A549 (cell line): ENCODE data around the gene CCDC83. TPM values are rescaled to one million over a fixed set of nuclear protein-coding genes. Genes with fewer than 3 reads are reported as not detected.
A peak's percentile ranks its signal among the peaks of the same experiment; 100 is the strongest.

Source experiments
- ATAC-seq, 2 experiments: fragments of 200-7000 bp in 1 of 2; fragments of >200 bp in 1 of 2; cut with Nextera tagmentation in 1 of 2; cut with Tn5 transposase in 1 of 2; 3 replicates each; pipeline versions ENCODE4 v1.8.0 to v1.9.1; 2018 to 2020; ENCODE audit warnings: mild to moderate bottlenecking in 1 of 2, moderate library complexity in 1 of 2
- CTCF ChIA-PET: fragments of 300-600 bp; sonication (Branson Sonifier 250); formaldehyde crosslinking; extraction: SDS; loops from one replicate; lab custom pipeline; 2021; ENCODE audit warnings: antibody characterized with exemption, inconsistent platforms; lab: Yijun Ruan, JAX
- POLR2A ChIA-PET: fragments of 350-600 bp; formaldehyde crosslinking; extraction: SDS; loops from one replicate; lab custom pipeline; 2021; ENCODE audit warnings: antibody characterized with exemption, inconsistent platforms; lab: Yijun Ruan, JAX
- DNase-seq, 2 experiments: peaks; one replicate each; pipeline versions ENCODE4 v3.0.0 to v3.0.0-alpha.2; 2011 to 2016; ENCODE audit warnings: low read depth in 1 of 2, low spot score in 1 of 2
- FAIRE-seq: peaks from 2 replicates; lab custom pipeline; 2011; peaks lifted over from hg19 to GRCh38; lab: Jason Lieb, UNC
- H3K27ac ChIP-seq, 2 experiments: fragments of >200 bp; sonication (Bioruptor Twin); formaldehyde crosslinking; 3 replicates each; pipeline ENCODE4 v1.5.1; 2016 to 2017
- H3K4me1 ChIP-seq: fragments of >200 bp; sonication (Bioruptor Twin); formaldehyde crosslinking; 3 replicates; pipeline ENCODE4 v1.6.1; 2016
- H3K4me2 ChIP-seq: fragments of >200 bp; sonication (Bioruptor Twin); formaldehyde crosslinking; 3 replicates; pipeline ENCODE4 v1.6.1; 2016
- H3K4me3 ChIP-seq: fragments of >200 bp; sonication (Bioruptor Twin); formaldehyde crosslinking; 3 replicates; pipeline ENCODE4 v1.5.1; 2016
- H3K9me3 ChIP-seq: fragments of >200 bp; sonication (Bioruptor Twin); formaldehyde crosslinking; 3 replicates; pipeline ENCODE4 v1.6.1; 2016
- CBX2 ChIP-seq: fragments of 200-600 bp; sonication (generic); IDR thresholded peaks from 2 replicates; pipeline ENCODE4 v1.6.1; 2016; ENCODE audit warnings: low read depth, mild to moderate bottlenecking, borderline replicate concordance
- CBX8 ChIP-seq: fragments of 200-600 bp; sonication (generic); IDR thresholded peaks from 2 replicates; pipeline ENCODE4 v1.6.1; 2016
- CEBPB ChIP-seq, 2 experiments: fragments of >200 bp in 1 of 2; sonication (Bioruptor Twin) in 1 of 2; formaldehyde crosslinking in 1 of 2; IDR thresholded peaks; 2 replicates each; pipeline ENCODE4 v1.6.1; 2012 to 2016
- ESRRA ChIP-seq: fragments of 150-350 bp; IDR thresholded peaks from 2 replicates; pipeline ENCODE4 v1.6.1; 2014; ENCODE audit warnings: mild to moderate bottlenecking, low read length, borderline replicate concordance
- HDAC2 ChIP-seq: fragments of 200-600 bp; sonication (generic); IDR thresholded peaks from 2 replicates; pipeline ENCODE4 v1.6.1; 2016
- HEYL ChIP-seq: fragments of 250-450 bp; sonication (Bioruptor Pico); IDR thresholded peaks from 2 replicates; pipeline ENCODE4 v1.8.0; 2021; ENCODE audit warnings: mild to moderate bottlenecking, moderate library complexity
- HOXB13 ChIP-seq: fragments of 250-450 bp; sonication (Bioruptor Pico); IDR thresholded peaks from 2 replicates; pipeline ENCODE4 v1.5.0; 2020; ENCODE audit warnings: low read depth, mild to moderate bottlenecking, moderate library complexity
- HOXB5 ChIP-seq: fragments of 250-450 bp; sonication (Bioruptor Pico); IDR thresholded peaks from 2 replicates; pipeline ENCODE4 v1.5.0; 2020; ENCODE audit warnings: mild to moderate bottlenecking, moderate library complexity
- JUN ChIP-seq, 2 experiments: fragments of >200 bp; sonication (Bioruptor Twin); formaldehyde crosslinking; IDR thresholded peaks; 2 replicates in 1 of 2; 3 replicates in 1 of 2; pipeline ENCODE4 v1.6.1; 2016 to 2017
- MAFK ChIP-seq: fragments of 450-650 bp; IDR thresholded peaks from 2 replicates; pipeline ENCODE4 v1.6.1; 2014; ENCODE audit not compliant: partially characterized antibody
- MAZ ChIP-seq: fragments of 150-350 bp; IDR thresholded peaks from 2 replicates; pipeline ENCODE4 v1.6.1; 2014; ENCODE audit warnings: antibody characterized with exemption, low read depth, low read length, borderline replicate concordance
- POLR2AphosphoS2 ChIP-seq: conservative IDR thresholded peaks from 2 replicates; pipeline ENCODE4 v1.6.1; 2012; ENCODE audit warnings: low read length, improper control_type of control experiment, inconsistent platforms
- RAD21 ChIP-seq, 2 experiments: fragments of >200 bp in 1 of 2; sonication (Bioruptor Twin) in 1 of 2; formaldehyde crosslinking in 1 of 2; IDR thresholded peaks in 1 of 2; conservative IDR thresholded peaks in 1 of 2; 2 replicates in 1 of 2; 3 replicates in 1 of 2; pipeline ENCODE4 v1.6.1; 2012 to 2018; ENCODE audit warnings: inconsistent platforms in 1 of 2
- RNF2 ChIP-seq: fragments of 200-600 bp; sonication (generic); IDR thresholded peaks from 2 replicates; pipeline ENCODE4 v1.6.1; 2016; ENCODE audit warnings: low read depth, mild to moderate bottlenecking, antibody characterized with exemption, moderate library complexity, borderline replicate concordance
- TFCP2L1 ChIP-seq: fragments of 250-450 bp; sonication (Bioruptor Pico); IDR thresholded peaks from 2 replicates; pipeline ENCODE4 v1.5.0; 2021; ENCODE audit warnings: mild to moderate bottlenecking
- ZC3H11A ChIP-seq: fragments of 450-650 bp; IDR thresholded peaks from 2 replicates; pipeline ENCODE4 v1.6.1; 2014; ENCODE audit warnings: antibody characterized with exemption, mild to moderate bottlenecking
- WGBS: methylation state at CpG from one replicate; pipeline ENCODE4 v1.1.6; 2017; ENCODE audit errors: missing lambda C conversion rate; 5-methylcytosine and 5-hydroxymethylcytosine counted together
- polyA plus RNA-seq, 4 experiments: library from polyadenylated mRNA; depleted of rRNA in 3 of 4; stranded (reverse); fragments of >200 nt; fragmentation: RNase III in 1 of 4; extraction: RNeasy Plus Mini Kit Qiagen cat#74134 plus additional on column Dnase treatment in 1 of 4; gene quantifications; 2 replicates in 3 of 4; 3 replicates in 1 of 4; pipeline ENCODE4 v1.2.3, GENCODE V29; 2011 to 2017
- TF ChIP-seq, protein P1 (sequence below): fragments of >200 bp; sonication (Bioruptor Twin); formaldehyde crosslinking; IDR thresholded peaks from 3 replicates; pipeline ENCODE4 v1.5.1; 2016
- TF ChIP-seq, protein P2 (sequence below): fragments of >200 bp; sonication (Bioruptor Twin); formaldehyde crosslinking; IDR thresholded peaks from 2 replicates; pipeline ENCODE4 v1.6.1; 2016
- TF ChIP-seq, protein P3 (sequence below): fragments of 250-450 bp; sonication (Bioruptor Pico); IDR thresholded peaks from 2 replicates; pipeline ENCODE4 v1.5.0; 2020; ENCODE audit warnings: low read depth, mild to moderate bottlenecking, moderate library complexity
- TF ChIP-seq, protein P4 (sequence below): fragments of 150-350 bp; IDR thresholded peaks from 2 replicates; pipeline ENCODE4 v1.6.1; 2014; ENCODE audit warnings: low read depth, mild to moderate bottlenecking, low read length

CCDC83 gene
- polyA plus RNA-seq, 2 of the 4 experiments (the other 2 are of a cell fraction): not detected

DNA sequence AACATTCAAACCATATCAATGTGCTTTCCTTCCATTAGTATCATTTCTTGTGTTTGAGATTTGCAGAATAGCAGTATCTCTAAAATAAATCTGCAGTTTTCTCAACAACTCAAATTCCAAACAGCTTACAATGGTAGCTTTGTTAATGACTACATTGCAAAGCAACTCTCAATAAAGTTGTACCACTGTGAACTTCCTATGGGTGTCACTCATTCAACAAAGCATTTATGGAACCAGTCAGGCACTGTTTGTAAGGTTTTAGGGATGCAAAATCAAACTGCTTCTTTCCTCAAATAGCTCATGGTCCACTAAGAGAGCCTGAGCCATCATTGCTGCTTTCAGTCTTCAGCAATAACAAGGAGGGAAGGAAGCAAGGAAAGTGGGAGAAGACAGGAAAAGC is 91.0 kb downstream of the CCDC83 start:
- Histone ChIP-seq H3K9me3 (no peaks in the 10 kb centered on the region), H3K4me3 (no peak overlapping the region), H3K4me1 (peaks cover 14% of the 10 kb centered on the region), H3K4me2 (no peak overlapping the region), H3K27ac (no peak overlapping the region)
- CTCF ChIA-PET: interaction anchor here (0.6 to 1.0 kb wide), 2 partner anchors 346 to 1010 kb away, joined by 3 to 4 read pairs; no protein-coding TSS in a partner anchor
- no peak for FAIRE-seq
- POLR2A ChIA-PET: no interaction called here
- no peak for ATAC-seq
- TF ChIP-seq, protein P1, sequence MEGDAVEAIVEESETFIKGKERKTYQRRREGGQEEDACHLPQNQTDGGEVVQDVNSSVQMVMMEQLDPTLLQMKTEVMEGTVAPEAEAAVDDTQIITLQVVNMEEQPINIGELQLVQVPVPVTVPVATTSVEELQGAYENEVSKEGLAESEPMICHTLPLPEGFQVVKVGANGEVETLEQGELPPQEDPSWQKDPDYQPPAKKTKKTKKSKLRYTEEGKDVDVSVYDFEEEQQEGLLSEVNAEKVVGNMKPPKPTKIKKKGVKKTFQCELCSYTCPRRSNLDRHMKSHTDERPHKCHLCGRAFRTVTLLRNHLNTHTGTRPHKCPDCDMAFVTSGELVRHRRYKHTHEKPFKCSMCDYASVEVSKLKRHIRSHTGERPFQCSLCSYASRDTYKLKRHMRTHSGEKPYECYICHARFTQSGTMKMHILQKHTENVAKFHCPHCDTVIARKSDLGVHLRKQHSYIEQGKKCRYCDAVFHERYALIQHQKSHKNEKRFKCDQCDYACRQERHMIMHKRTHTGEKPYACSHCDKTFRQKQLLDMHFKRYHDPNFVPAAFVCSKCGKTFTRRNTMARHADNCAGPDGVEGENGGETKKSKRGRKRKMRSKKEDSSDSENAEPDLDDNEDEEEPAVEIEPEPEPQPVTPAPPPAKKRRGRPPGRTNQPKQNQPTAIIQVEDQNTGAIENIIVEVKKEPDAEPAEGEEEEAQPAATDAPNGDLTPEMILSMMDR: no peak
- TF ChIP-seq HOXB13 (CRISPR knock-in tag): no peak
- DNase-seq: no peak

DNA sequence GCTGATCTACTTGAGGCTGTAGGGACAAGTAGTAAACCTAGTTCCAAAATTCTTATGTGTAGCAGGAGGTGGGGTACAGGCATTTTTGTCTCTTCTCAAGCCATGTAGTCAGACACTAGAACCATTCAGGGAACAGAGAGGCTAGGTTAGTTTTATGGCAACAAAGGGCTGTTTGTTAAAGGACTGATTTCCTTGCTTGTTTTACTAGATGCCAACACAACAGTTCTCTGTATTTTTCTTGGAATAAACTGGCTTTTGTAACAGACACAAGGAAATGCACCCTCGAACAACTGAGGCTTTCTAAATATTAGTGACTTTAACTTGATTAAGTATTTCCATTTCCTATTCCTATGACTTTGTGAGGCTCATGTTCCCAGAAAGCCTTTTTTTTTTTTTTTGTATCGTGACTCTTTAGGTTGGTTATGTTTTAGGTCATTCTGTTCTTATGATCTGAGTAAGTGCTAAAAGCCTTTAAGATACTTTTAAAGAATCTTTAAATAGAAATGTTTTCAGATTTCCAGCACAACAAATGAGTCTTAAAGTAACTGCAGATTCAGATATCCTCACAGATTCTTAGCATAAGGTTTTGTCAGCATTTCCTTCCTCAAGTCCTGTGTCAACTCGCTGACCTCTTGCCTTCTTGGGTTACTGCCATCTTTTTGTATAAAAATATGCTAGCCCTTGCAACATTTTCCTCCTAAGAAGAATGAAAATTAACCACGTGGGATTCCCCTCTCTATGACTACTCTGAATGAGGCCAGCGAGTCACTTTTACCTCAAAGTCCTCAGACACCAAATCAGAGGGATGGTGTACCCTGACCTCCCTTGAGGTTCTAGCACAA is 92.5 kb downstream of the CCDC83 start:
- CTCF ChIA-PET: interaction anchor here (1.9 kb wide), 1 partner anchor 93 kb away, joined by 9 read pairs; the partner anchor contains the start of gene CCDC83
- POLR2A ChIA-PET: no interaction called here
- DNase-seq: peak; percentile 14 to 46
- Histone ChIP-seq H3K9me3 (no peaks in the 10 kb centered on the region), H3K27ac (0 out of 6 replicates have a peak overlapping the region, but pooled peaks of 1 of the 2 experiments have one; percentile 10), H3K4me3 (no peak overlapping the region), H3K4me2 (peak overlapping the region; percentile 35; the same call in 2 of the 3 replicates), H3K4me1 (peaks cover 14% of the 10 kb centered on the region)
- ATAC-seq: peak; percentile 44 to 62; a peak in 5 of 6 replicates
- TF ChIP-seq MAFK (peak; percentile 48), MAZ (no peak)
- FAIRE-seq: no peak
- WGBS: 33% methylated on average over 5 of the region's 5 CpGs

DNA sequence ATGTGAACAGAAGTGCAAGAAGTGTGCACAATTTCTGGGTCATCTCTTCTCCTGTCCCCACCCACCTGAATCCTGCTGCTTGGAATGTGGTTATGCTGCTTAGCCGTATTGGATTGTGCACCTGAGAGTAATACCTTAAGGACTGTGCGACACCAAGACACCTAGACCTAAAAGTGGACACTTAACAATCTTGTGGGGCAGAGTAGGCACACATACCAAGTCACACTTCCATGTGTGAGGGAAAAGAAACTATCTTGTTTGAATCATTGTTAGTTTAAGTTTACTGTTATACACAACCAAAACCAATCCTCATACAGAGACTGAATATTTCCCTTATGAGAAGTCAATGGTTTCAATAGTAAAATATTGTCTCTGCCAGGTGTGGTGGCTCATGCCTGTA is 93.7 kb downstream of the CCDC83 start:
- H3K4me3 ChIP-seq: no peak overlapping the region
- H3K9me3 ChIP-seq: no peaks in the 10 kb centered on the region
- peaks cover 14% of the 10 kb centered on the region for H3K4me1 ChIP-seq
- ATAC-seq: no peak
- TF ChIP-seq, protein P2, sequence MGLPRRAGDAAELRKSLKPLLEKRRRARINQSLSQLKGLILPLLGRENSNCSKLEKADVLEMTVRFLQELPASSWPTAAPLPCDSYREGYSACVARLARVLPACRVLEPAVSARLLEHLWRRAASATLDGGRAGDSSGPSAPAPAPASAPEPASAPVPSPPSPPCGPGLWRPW: no peak
- TF ChIP-seq ESRRA (no peak), MAZ (no peak), ZC3H11A (no peak), RNF2 (no peak), CEBPB (IDR thresholded peaks at IDR 0.05) (no peak), CBX8 (no peak), CBX2 (no peak), JUN (IDR thresholded peaks at IDR 0.05) (no peak), HOXB13 (CRISPR knock-in tag) (no peak), TFCP2L1 (CRISPR knock-in tag) (no peak)
- TF ChIP-seq, protein P3, sequence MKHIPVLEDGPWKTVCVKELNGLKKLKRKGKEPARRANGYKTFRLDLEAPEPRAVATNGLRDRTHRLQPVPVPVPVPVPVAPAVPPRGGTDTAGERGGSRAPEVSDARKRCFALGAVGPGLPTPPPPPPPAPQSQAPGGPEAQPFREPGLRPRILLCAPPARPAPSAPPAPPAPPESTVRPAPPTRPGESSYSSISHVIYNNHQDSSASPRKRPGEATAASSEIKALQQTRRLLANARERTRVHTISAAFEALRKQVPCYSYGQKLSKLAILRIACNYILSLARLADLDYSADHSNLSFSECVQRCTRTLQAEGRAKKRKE: no peak
- TF ChIP-seq, all 56 proteins: peak for 0
- Histone ChIP-seq H3K27ac (no peak overlapping the region), H3K4me2 (no peak overlapping the region)
- DNase-seq (no peak), FAIRE-seq (no peak)
- POLR2A ChIA-PET: no interaction called here
- CTCF ChIA-PET: interaction anchor here (0.5 to 1.9 kb wide), 2 partner anchors 10 to 94 kb away, joined by 3 to 9 read pairs; partner anchors contain the start of gene CCDC83
- 86% methylated on average over 2 of the region's 2 CpGs for WGBS

DNA sequence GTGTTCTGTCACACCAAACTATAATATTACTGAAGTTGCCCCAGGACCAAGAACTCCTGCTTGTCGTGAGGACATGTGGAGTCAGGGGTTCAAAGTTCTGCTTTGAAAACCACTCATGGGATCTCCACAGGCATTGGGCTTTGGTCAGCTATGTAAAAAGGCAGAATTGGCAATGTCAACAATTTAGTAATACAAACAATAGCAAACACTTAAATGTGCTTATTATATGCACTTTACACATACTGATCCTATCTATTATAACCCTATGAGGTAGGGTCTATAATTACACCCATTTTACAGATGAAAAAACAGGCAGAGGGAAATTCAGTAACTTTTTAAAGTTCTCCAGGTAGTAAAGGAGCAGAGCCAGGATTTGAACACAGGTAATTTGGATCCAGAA is 94.6 kb downstream of the CCDC83 start:
- TF ChIP-seq, protein P4, sequence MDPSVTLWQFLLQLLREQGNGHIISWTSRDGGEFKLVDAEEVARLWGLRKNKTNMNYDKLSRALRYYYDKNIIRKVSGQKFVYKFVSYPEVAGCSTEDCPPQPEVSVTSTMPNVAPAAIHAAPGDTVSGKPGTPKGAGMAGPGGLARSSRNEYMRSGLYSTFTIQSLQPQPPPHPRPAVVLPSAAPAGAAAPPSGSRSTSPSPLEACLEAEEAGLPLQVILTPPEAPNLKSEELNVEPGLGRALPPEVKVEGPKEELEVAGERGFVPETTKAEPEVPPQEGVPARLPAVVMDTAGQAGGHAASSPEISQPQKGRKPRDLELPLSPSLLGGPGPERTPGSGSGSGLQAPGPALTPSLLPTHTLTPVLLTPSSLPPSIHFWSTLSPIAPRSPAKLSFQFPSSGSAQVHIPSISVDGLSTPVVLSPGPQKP: no peak
- TF ChIP-seq HOXB5 (no peak), HEYL (no peak), POLR2AphosphoS2 (no peak), RAD21 (conservative IDR thresholded peaks at IDR 0.05 in 1 of 2, IDR thresholded peaks at IDR 0.05 in 1 of 2) (no peak), HDAC2 (no peak), TFCP2L1 (CRISPR knock-in tag) (no peak)
- TF ChIP-seq, protein P2: no peak
- Histone ChIP-seq H3K4me1 (peaks cover 14% of the 10 kb centered on the region), H3K9me3 (no peaks in the 10 kb centered on the region), H3K27ac (no peak overlapping the region), H3K4me2 (no peak overlapping the region), H3K4me3 (no peak overlapping the region)
- CTCF ChIA-PET: interaction anchor here (1.9 kb wide), 1 partner anchor 95 kb away, joined by 9 read pairs; the partner anchor contains the start of gene CCDC83
- FAIRE-seq (no peak), ATAC-seq (no peak), DNase-seq (no peak)
- POLR2A ChIA-PET: no interaction called here
- WGBS: 75% methylated on average over 1 of the region's 1 CpG
